GM18505 (cell line): ENCODE measurements around the gene C13orf46.

Experiments
- ATAC-seq: cut with Tn5 transposase; IDR thresholded peaks from one replicate; pipeline ENCODE4 v1.9.1; 2021; ENCODE audit not compliant: unreplicated experiment
- POLR2A ChIP-seq: IDR thresholded peaks from 4 replicates; pipeline ENCODE4 v1.6.1; 2011; ENCODE audit warnings: borderline replicate concordance; ENCODE audit not compliant: insufficient read depth, insufficient read length; ENCODE audit errors: extremely low read depth

Gene C13orf46

GRCh38 chr13:113945857-113946408, 27.9 kb downstream of the C13orf46 start:
- TF ChIP-seq POLR2A, result no peak
- no peak for ATAC-seq

GRCh38 chr13:113943821-113944565, 29.9 kb downstream of the C13orf46 start:
- no peak for TF ChIP-seq POLR2A
- no peak for ATAC-seq

DNA sequence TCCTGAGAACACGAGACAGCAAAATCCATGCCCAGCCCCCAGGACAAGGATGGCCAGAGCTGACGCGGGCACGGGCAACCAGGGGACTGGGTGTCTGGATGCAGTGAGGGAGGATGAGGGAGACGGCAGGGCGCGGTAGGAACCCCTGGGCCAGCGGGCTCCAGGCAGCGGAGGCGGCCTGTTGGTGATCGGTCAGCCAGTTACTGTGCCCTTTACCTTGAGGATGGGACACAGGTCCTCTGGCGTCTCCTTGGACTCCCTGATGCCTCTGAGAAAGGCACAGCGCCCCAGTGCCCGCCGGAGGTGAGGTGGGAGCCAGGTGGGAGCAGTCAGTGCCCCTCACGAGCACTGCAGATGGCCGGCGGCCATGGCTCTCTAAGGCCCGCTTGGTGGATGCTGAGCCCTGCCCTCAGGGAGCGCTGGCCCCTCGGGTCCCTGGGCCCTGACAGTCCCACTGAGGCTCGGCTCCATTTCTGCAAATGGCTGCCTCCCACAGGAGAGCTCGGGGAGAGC, 31.2 kb downstream of the C13orf46 start:
- no peak for TF ChIP-seq POLR2A
- ATAC-seq, result no peak

- ATAC-seq, result no peak
- TF ChIP-seq POLR2A, result no peak
Observed at GRCh38 chr13:113941571-113942191, 32.2 kb downstream of the C13orf46 start.

GRCh38 chr13:113939944-113940297, 34.0 kb downstream of the C13orf46 start:
- no peak for ATAC-seq
- TF ChIP-seq POLR2A, result no peak

GRCh38 chr13:113939129-113939943, 34.5 kb downstream of the C13orf46 start:
- no peak for ATAC-seq
- TF ChIP-seq POLR2A, result no peak

- TF ChIP-seq POLR2A, result no peak
Observed at GRCh38 chr13:113938716-113939115, 35.2 kb downstream of the C13orf46 start.

GRCh38 chr13:113938246-113938645, 35.6 kb downstream of the C13orf46 start:
- no peak for TF ChIP-seq POLR2A
- ATAC-seq, result no peak

More at GRCh38 chr13:113938716-113939115, 35.2 kb downstream of the C13orf46 start:
- ATAC-seq, result no peak

DNA sequence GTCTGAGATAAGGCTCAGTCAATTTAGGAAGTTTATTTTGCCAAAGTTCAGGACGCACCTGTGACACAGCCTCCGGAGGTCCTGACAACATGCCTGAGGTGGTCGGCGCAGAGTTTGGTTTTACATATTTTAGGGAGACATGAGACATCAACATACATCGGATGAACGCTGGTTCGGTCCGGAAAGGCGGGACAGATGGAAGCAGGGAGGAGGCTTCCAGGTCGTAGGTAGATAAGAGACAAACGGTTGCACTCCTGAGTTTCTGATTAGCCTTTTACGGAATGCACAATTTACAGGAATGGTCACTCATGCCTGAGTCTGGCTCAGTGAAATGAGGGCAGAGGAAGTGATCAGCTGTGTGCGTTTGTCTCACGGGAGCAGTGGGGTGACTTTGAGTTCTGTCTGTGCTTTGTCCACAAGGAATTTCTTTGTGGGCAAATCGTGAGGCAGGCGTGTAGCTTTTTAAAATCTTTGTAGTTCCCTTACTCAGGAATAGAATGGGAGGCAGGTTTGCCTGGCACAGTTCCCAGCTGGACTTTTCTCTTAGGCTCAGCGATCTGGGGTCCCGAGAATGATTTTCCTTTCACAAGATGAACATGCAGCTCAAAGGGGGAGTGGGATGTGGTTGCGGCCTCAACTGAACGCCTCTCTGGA, 36.2 kb downstream of the C13orf46 start:
- no peak for ATAC-seq
- TF ChIP-seq POLR2A, result no peak

DNA sequence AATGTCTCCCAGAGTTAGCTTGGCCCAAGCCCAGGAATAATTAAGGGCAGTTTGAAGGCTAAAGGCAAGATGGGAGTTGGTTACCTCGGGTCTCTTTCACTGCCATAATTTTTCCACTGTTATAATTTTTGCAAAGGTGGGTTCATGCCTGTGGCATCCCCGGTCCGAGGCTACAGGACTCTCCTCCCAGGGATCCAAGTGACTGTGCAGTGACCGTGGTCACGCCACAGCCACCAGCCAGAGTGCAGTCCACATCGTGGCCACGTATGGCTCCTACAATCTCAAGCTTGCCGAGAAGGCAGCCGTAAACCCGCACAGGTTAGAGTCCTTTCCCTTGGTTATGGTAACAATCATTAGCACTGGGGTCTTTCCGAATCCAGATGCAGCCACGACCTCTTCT, 36.8 kb downstream of the C13orf46 start:
- TF ChIP-seq POLR2A, result no peak
- ATAC-seq, result no peak

DNA sequence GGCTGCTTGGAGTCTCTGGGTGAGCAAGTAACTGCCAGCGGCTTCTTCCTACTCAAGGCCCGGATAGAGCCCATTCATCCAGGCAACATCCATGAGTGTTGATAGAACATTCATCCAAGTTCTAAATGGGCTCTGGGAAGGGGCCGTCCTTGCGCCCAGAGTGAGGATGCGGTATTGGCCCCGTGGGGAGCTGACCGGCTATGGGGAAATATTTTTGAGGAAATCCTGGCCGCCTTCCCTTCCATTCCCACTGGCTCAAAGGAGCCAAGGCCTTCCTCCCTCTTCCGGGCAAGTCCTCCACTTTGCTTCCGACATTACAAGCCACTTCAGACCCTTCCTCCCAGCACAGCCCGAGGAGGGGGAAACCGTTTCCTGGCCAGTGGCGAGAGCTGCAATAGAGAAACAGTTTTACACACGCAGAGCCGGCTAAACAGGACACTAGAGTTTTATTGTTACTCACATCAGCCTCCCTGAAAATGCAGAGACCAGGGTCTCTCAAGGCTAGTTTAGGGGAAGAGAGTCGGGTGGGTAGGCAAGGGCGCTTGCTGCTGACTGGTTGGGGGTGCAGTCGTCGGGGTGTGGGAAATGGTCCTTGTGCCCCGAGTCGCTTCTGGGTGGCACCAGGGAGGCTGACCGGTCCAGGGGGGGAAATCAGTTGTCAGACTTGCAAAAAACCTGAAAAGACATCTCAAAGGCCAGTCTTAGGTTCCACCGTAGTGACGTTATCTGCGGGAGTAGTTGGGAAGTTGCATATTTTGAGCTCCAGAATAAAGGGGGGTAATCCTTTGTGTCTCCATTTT, 37.5 kb downstream of the C13orf46 start:
- no peak for TF ChIP-seq POLR2A
- no peak for ATAC-seq
